Uterus (tissue), 4 donors: ENCODE data around the gene SCGB3A1. TPM values are rescaled to one million over a fixed set of nuclear protein-coding genes. Genes with fewer than 3 reads are reported as not detected.

Experiments
- DNase-seq, 2 donors: peaks; one replicate each; pipeline ENCODE4 v3.0.0-alpha.2; 2019 to 2020
- H3K27ac ChIP-seq, 2 donors: fragments of 200-600 bp; sonication (generic); 1 replicate in 1 of 2; 2 replicates in 1 of 2; pipeline ENCODE4 v1.5.1; 2016 to 2018
- H3K27me3 ChIP-seq, 2 donors: fragments of 200-600 bp; sonication (generic); one replicate each; pipeline ENCODE4 v1.5.1; 2018 to 2019; ENCODE audit warnings: control low read depth in 1 of 2
- H3K36me3 ChIP-seq, 2 donors: fragments of 200-600 bp; sonication (generic); one replicate each; pipeline ENCODE4 v1.5.1; 2019; ENCODE audit warnings: control low read depth in 1 of 2
- H3K4me1 ChIP-seq, 2 donors: fragments of 200-600 bp; sonication (generic); one replicate each; pipeline ENCODE4 v1.5.1; 2018 to 2019; ENCODE audit warnings: control low read depth in 1 of 2
- H3K4me3 ChIP-seq, 2 donors: fragments of 200-600 bp; sonication (generic); 1 replicate in 1 of 2; 2 replicates in 1 of 2; pipeline ENCODE4 v1.5.1; 2018 to 2019; ENCODE audit warnings: mild to moderate bottlenecking in 1 of 2
- H3K9me3 ChIP-seq, 2 donors: fragments of 200-600 bp; sonication (generic); one replicate each; pipeline ENCODE4 v1.5.1; 2019; ENCODE audit warnings: control low read depth in 1 of 2
- POLR2A ChIP-seq, 2 donors: fragments of 450-650 bp; IDR thresholded peaks; one replicate each; pipeline ENCODE4 v1.6.1; 2016; ENCODE audit warnings: antibody characterized with exemption in 2 of 2, mild to moderate bottlenecking in 1 of 2, moderate library complexity in 1 of 2
- intact Hi-C: fragments of 100-400 bp; cut with DNase I; formaldehyde crosslinking; loops from one replicate; pipeline ENCODE4 v1.15.1; 2023; ENCODE audit warnings: low total_unique reads
- total RNA-seq, 4 donors: library from RNA; depleted of rRNA in 3 of 4; stranded (reverse); fragments of >200 nt in 3 of 4; gene quantifications; one replicate each; pipeline versions ENCODE4 v1.1.0 to v1.2.4, GENCODE V29; 2014 to 2023
- TF ChIP-seq, protein P1 (sequence below), 4 experiments: fragments of 200-600 bp in 2 of 4; fragments of 450-650 bp in 2 of 4; sonication (generic) in 2 of 4; IDR thresholded peaks; one replicate each; pipeline ENCODE4 v1.5.1; 2016 to 2019; ENCODE audit warnings: antibody characterized with exemption in 4 of 4, mild to moderate bottlenecking in 2 of 4, moderate library complexity in 1 of 4
- donor health status: DM: yes; HTN: yes; CAD: no.

The SCGB3A1 gene
- total RNA-seq, 4 donors from 2014 or later = 0.98 TPM; not detected in 3

DNA sequence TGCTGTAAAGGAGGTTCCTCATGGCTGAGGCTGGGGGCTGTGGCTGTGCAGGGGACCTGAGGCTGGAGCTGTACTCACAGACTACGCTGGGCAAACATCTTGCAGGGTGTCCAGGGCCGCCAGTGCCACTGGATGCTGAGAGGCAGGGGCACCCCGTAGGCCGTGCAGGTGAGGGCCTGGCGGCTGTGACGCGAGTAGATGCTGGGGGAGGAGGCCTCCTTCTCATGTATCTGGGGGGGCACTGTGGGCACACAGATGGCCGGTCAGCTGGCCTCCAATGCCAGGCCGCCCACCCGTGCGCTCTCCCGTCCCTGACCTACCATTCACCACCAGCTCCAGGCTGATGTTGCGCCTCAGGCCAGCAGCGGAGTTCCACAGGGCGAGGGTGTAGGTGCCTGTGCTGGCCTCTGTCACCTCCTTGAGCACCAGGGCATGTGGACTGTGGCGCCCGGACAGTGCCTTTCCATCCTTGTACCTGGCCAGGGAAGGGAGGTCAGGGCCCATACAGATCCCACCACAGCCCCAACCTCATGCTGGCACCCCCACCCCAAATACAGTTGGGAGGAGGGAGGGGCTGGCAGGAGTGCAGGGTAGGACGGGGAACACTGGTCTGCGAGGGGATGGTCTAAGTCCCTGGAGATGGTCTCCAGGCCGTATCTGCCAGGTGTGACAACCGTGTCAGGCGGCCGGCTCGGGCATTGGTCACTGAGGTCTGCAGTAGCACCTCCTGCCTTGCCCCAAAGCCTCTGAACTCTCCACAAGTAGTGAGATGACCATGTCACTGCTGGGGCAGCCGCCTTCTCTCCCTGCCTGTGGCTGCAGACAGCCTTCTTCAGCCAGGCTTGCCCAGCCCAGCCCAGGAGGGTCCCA is 34.7 kb upstream of the SCGB3A1 start:
- no peaks in the 10 kb centered on the region for H3K9me3 ChIP-seq
- TF ChIP-seq, protein P1, sequence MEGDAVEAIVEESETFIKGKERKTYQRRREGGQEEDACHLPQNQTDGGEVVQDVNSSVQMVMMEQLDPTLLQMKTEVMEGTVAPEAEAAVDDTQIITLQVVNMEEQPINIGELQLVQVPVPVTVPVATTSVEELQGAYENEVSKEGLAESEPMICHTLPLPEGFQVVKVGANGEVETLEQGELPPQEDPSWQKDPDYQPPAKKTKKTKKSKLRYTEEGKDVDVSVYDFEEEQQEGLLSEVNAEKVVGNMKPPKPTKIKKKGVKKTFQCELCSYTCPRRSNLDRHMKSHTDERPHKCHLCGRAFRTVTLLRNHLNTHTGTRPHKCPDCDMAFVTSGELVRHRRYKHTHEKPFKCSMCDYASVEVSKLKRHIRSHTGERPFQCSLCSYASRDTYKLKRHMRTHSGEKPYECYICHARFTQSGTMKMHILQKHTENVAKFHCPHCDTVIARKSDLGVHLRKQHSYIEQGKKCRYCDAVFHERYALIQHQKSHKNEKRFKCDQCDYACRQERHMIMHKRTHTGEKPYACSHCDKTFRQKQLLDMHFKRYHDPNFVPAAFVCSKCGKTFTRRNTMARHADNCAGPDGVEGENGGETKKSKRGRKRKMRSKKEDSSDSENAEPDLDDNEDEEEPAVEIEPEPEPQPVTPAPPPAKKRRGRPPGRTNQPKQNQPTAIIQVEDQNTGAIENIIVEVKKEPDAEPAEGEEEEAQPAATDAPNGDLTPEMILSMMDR (IDR thresholded peaks at IDR 0.05) = no peak
- TF ChIP-seq POLR2A (IDR thresholded peaks at IDR 0.05) = no peak
- no peaks in the 10 kb centered on the region for H3K36me3 ChIP-seq
- no peak overlapping the region for H3K27ac ChIP-seq
- H3K4me3 ChIP-seq = no peak overlapping the region
- H3K4me1 ChIP-seq = no peaks in the 10 kb centered on the region
- no peaks in the 10 kb centered on the region for H3K27me3 ChIP-seq
- intact Hi-C loops = no loop called here
- no peak for DNase-seq

DNA sequence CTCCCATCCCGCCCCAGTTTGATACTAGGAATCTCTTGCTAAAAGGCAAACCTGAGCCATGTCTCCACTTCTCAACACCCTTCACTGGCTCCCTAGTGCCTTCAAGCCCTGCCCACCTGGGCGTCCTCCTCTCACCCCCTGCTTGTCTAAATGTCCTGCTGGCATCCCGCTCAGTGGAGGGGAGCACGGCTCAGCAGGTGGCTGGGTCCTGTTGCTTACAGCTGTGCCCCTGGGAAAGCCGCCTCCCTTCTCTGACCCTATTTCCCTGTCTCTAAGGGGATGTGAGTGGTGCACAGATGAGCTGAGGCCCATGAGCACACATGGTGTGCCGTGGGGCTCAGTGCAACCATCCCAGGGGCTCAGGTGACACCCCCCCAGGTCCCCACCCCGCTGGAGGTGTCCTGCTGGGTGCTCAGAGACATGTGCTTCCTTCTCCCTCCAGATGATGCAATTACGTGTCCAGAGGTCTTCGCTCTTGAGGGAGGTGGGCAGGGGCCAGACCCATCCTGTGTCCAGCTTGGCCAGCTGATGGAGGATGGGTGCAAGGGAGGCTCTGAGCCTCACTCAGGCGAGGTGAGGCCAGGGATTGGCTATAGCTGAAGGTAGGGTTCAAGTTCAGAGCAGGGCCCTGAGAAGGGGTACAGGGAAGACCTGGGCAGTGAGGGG is 34.0 kb upstream of the SCGB3A1 start:
- no peak overlapping the region for H3K27ac ChIP-seq
- no peak overlapping the region for H3K4me3 ChIP-seq
- H3K27me3 ChIP-seq = no peaks in the 10 kb centered on the region
- H3K4me1 ChIP-seq = no peaks in the 10 kb centered on the region
- intact Hi-C loops = no loop called here
- no peaks in the 10 kb centered on the region for H3K9me3 ChIP-seq
- TF ChIP-seq POLR2A (IDR thresholded peaks at IDR 0.05) = no peak
- TF ChIP-seq, protein P1 (IDR thresholded peaks at IDR 0.05) = no peak
- no peak for DNase-seq
- H3K36me3 ChIP-seq = no peaks in the 10 kb centered on the region

DNA sequence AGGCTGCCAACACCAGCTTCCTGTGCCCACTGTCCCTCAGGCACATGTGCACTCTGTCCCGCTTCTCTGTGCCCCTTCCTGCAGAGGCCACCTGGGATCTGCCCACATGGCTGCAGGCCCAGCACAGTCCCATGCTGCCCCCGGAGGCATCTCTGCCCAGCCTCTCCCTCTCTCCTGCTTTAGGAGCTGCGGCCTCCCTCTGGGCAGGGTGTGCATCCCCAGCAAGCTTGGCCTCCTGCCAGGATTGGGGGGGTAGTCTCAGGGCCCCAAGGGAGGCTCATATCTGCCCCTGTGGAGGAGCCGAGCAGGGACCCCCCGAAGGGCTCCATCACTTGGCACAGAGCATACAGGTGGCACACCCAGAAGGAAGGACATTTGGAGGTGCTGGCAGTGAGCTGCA is 33.3 kb upstream of the SCGB3A1 start:
- no peak for DNase-seq
- Histone ChIP-seq H3K4me1 (no peaks in the 10 kb centered on the region), H3K9me3 (no peaks in the 10 kb centered on the region), H3K4me3 (no peak overlapping the region), H3K27ac (no peak overlapping the region), H3K36me3 (no peaks in the 10 kb centered on the region), H3K27me3 (no peaks in the 10 kb centered on the region)
- TF ChIP-seq, protein P1 (IDR thresholded peaks at IDR 0.05) = no peak
- TF ChIP-seq POLR2A (IDR thresholded peaks at IDR 0.05) = no peak
- intact Hi-C loops = no loop called here

DNA sequence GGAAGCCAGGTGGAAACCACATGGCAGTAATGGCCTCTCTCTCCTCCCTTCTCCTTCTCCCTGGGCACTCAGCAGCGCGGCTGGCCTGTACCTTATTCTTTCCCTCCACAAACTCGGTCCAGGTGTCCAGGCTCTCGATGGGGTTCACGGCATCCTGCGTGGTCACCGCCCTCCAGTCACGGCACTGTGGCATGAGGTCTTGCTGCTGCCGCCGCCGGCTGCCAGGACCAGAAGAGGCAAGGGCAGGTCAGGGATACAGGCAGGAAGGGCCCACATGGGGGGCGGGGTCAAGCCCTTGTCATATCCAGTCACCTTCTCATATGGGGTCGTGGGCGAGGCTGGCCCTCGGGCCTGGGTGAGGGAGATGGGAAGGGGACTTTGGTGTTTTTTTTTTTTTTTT is 32.5 kb upstream of the SCGB3A1 start:
- no peak overlapping the region for H3K4me3 ChIP-seq
- no peak for TF ChIP-seq POLR2A (IDR thresholded peaks at IDR 0.05)
- TF ChIP-seq, protein P1 (IDR thresholded peaks at IDR 0.05) = no peak
- peak overlapping the region; percentile 26 for H3K27ac ChIP-seq
- H3K9me3 ChIP-seq = no peaks in the 10 kb centered on the region
- H3K36me3 ChIP-seq = no peaks in the 10 kb centered on the region
- H3K27me3 ChIP-seq = no peaks in the 10 kb centered on the region
- DNase-seq = no peak
- no peaks in the 10 kb centered on the region for H3K4me1 ChIP-seq
- intact Hi-C loops = no loop called here

DNA sequence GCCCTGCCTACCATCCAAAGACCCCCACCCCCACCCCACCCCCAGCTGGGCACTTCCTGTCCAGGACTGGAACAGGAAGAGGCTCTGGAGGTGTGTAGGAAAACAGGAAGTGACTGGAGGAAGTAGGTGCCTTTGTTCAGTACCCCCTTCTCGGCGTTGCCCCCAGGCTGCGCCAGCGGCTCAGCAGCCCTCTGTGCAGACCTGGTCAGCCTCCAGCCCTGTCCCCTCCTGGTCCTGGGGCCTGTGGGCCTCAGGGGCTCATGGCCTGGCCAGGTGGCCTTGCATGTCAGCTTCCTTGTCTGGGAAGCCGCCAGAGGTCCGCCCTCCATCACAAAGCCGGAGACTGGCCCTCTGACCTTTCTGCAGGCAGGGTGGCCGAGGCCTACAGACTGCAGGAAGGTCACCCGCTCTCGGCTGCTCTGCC is 32.1 kb upstream of the SCGB3A1 start:
- intact Hi-C loops = no loop called here
- Histone ChIP-seq H3K27me3 (no peaks in the 10 kb centered on the region), H3K27ac (peak overlapping the region; percentile 26), H3K36me3 (no peaks in the 10 kb centered on the region), H3K4me1 (no peaks in the 10 kb centered on the region), H3K4me3 (no peak overlapping the region), H3K9me3 (no peaks in the 10 kb centered on the region)
- TF ChIP-seq, protein P1 (IDR thresholded peaks at IDR 0.05) = no peak
- no peak for TF ChIP-seq POLR2A (IDR thresholded peaks at IDR 0.05)
- peak in 1 of 2 donors; percentile 28 for DNase-seq
